ENCODE results near the gene RANBP3L.
"Not testable (repeated sequence)": the region's sequence is repeated elsewhere in the genome, so short reads cannot be mapped to it uniquely, and the experiment has no call there.

Gene RANBP3L

GRCh38 chr5:36301858-36302603 lies at the start of gene RANBP3L:
Gene RANBP3L (minus strand): TSS chr5:36301902. CDS start chr5:36301416, 486 bp downstream.
- no peak for DNase-seq

- no peak for DNase-seq
These were observed 45.4 kb upstream of the RANBP3L start for GRCh38 chr5:36346896-36347690.

GRCh38 chr5:36344899-36345298 lies 43.2 kb upstream of the RANBP3L start:
- no peak for DNase-seq

GRCh38 chr5:36341720-36342119 lies 40.0 kb upstream of the RANBP3L start:
- not testable (repeated sequence) for DNase-seq

- DNase-seq = no peak
These were observed 35.9 kb upstream of the RANBP3L start for GRCh38 chr5:36337597-36337996.

- no peak for DNase-seq
These were observed 32.6 kb upstream of the RANBP3L start for GRCh38 chr5:36334315-36334714.

GRCh38 chr5:36332720-36333119 lies 31.0 kb upstream of the RANBP3L start:
- DNase-seq = not testable (repeated sequence)

GRCh38 chr5:36325196-36325595 lies 23.5 kb upstream of the RANBP3L start:
- DNase-seq = no peak

GRCh38 chr5:36323926-36324781 lies 22.5 kb upstream of the RANBP3L start:
- no peak for DNase-seq

- DNase-seq = no peak
These were observed 11.4 kb upstream of the RANBP3L start for GRCh38 chr5:36312953-36313672.

- DNase-seq = no peak
These were observed 10.3 kb upstream of the RANBP3L start for GRCh38 chr5:36311956-36312355.

GRCh38 chr5:36310138-36310537 lies 8.4 kb upstream of the RANBP3L start:
- no peak for DNase-seq

GRCh38 chr5:36305571-36306326 lies 4.0 kb upstream of the RANBP3L start:
- DNase-seq = peak; percentile 11

- DNase-seq = no peak
These were observed 2.5 kb upstream of the RANBP3L start for GRCh38 chr5:36304095-36304805.

- no peak for DNase-seq
These were observed 668 bp downstream of the RANBP3L start for GRCh38 chr5:36300927-36301540.

- no peak for DNase-seq
These were observed 1.3 kb downstream of the RANBP3L start for GRCh38 chr5:36300191-36300926.

- DNase-seq = no peak
These were observed 3.1 kb downstream of the RANBP3L start for GRCh38 chr5:36298552-36298951.

GRCh38 chr5:36297653-36298052 lies 4.0 kb downstream of the RANBP3L start:
- DNase-seq = no peak

- DNase-seq = no peak
These were observed 15.7 kb downstream of the RANBP3L start for GRCh38 chr5:36285837-36286615.

All from NCI-H2171 (cell line).